Astrocyte of the hippocampus (primary cell): Measurements from ENCODE around the gene DDAH2.
"Not testable (repeated sequence)": the region's sequence is repeated elsewhere in the genome, so short reads cannot be mapped to it uniquely, and the experiment has no call there.

Experiments used
- DNase-seq: peaks from one replicate; pipeline ENCODE4 v3.0.0; 2011; ENCODE audit warnings: low read depth, low spot score

DDAH2 gene

DNA sequence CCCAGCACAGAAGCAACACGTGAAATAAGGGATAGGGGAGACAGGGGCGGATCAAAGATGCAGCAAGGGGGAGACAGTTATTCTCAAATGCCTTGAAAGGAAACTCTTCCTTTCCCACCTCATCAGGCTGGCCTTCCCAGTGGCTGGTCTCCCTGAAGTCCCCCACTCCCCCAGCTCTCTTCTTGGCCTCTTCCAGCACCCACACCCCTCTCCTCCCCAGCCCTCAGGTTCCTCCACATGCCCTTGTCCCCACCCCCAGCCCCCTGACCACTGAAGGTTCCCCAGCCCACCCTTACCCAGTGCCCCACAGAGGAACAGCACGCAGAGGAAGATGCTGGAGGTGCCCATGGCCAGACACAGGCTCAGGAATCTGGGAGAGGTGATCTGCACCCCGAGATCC lies 15.6 kb downstream of the DDAH2 start:
- DNase-seq: no peak

DNA sequence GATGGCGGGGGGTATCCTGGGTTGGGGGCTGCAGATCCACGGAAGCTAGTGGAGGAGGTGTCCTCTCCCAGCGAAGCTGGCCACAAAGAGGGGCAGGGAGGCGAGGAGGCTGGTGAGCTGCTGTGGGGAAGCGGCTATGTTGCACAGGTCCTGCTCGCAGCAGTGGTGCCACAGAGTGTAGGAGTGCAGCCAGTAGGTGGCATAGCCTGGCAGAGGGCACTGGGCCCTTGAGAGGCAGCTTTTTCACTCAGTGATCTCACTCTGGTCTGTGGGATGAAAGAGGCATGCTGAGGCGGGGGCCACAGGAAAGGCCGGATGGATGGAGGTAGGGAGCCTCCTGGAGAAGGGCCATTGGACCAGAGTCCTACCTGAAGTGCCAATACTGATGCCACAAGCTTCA lies 16.8 kb downstream of the DDAH2 start:
- DNase-seq: no peak

DNA sequence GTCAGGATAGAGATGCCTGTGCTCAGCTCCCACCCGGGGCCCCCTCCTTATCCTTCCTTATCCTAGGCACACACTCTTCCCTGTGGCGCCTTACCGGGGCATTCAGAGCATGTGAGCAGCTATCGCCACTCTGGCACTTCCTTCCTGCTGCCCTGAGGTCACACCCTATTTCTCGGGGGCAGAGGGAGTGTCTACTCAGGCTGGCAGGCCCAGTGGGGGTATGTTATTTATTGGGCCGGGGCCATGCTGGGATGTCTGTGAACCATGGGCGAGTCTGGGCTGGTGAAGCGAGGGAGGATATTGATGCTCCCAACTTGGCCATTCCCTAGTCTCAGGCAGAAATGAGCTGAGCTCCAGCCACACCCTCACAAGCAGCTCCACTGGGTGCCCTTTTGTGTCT lies 17.9 kb downstream of the DDAH2 start:
- no peak for DNase-seq

DNA sequence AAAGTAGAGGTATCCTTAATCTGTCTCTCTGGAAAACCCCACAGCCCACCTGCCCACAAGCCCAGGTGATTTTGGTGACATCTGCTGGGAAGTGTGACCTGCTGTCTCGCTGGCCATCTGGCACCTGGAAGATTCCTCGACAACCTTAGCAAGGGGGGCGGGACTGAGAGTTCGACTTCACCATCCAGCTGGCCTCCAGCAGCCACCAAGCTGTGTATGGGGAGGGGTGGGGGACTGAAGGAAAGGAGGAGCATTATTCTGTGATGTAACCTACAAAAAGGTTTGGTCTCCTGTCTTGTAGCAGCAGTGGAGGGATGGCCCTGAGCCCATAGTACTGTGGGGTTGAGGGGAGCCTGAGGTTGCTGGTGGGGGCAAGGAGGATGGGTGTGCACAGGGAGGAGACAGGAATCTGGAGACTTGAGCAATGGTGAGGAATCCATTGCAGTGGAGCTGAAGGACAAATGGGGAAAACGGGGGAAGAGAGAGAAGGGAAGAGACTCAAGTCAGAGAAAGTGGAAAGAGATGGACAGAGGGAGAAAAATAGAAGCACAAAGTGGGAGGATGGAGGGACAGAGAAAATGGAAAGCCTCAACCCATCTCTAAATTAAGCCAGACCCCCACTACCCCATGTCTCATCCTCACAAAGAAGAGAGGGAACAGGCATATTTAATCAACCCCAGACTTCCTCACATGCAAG lies 18.4 kb downstream of the DDAH2 start:
- no peak for DNase-seq

DNA sequence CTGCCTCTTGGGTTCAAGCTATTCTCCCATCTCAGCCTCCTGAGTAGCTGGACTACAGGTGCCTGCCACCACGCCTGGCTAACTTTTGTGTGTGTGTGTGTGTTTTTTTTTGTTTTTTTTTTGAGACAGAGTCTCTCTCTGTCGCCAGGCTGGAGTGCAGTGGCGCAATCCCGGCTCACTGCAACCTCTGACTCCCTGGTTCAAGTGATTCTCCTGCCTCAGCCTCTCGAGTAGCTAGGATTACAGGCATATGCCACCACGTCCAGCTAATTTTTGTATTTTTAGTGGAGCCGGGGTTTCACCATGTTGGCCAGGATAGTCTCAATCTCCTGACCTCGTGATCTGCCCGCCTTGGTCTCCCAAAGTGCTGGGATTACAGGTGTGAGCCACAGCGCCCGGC lies 19.9 kb downstream of the DDAH2 start:
- DNase-seq: not testable (repeated sequence)

DNA sequence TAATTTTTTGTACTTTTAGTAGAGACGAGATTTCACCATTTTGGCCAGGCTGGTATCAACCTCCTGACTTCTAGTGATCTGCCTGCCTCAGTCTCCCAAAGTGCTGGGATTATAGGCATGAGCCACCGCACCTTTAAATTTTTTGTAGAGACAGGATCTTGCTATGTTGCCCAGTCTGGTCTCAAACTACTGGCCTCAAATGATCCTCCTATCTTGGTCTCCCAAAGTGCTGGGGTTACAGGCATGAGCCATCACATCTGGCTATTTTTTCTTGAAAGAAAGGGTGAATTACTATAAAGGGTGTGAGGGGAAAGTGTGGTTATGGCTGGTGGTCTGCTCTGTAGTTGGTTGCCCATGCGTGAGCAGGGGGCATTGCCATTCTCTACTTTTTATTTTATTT lies 20.9 kb downstream of the DDAH2 start:
- no peak for DNase-seq

DNA sequence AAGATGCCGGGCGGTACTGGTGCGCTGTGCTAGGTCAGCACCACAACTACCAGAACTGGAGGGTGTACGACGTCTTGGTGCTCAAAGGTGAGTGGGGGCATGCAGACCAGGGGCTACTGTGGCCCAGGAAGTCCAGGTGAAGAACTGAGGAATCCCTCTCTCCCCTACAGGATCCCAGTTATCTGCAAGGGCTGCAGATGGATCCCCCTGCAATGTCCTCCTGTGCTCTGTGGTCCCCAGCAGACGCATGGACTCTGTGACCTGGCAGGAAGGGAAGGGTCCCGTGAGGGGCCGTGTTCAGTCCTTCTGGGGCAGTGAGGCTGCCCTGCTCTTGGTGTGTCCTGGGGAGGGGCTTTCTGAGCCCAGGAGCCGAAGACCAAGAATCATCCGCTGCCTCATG lies 21.4 kb downstream of the DDAH2 start:
- DNase-seq: no peak

DNA sequence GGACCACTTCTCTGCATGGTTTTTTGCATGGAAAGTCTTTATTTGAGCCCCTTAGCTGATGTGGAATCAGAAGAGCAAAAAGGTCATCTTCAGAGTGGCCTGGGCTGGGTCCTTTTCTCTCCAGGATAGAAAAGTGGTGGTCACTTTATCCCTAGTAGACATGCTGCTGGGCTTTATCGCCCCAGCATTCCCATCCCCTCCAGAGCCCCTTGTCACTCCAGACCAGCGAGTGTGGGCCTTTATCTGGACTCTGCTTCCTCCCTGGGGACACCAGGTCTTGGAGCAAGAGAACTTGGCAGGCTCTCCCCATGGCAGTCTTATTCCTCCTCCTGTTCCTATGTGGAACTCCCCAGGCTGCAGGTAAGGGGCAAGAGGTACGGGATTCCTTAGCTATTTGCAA lies 22.5 kb downstream of the DDAH2 start, which contains the start of gene LY6G6F:
Gene LY6G6F (plus strand): TSS at position 268 of the 400 bp plus-strand sequence. CDS start 41 bp downstream, at position 309.
- DNase-seq: no peak

DNA sequence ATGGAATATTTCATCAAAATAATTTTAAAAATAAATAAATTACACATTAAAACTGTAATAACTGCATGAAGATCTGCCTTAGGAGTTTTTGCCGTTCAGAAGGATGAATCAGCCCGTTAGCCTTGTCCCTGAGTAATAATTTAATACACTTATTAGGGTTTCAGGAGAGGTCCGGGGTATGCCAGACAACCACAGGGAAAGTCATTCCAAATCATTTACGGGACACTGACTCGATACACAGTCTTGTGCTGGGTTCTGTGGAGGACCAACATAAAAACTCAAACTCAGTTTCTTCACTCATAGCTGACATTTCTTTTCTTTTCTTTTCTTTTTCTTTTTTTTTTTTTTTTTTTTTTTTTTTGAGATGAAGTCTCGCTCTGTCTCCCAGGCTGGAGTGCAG lies 23.2 kb downstream of the DDAH2 start:
- DNase-seq: no peak

DNA sequence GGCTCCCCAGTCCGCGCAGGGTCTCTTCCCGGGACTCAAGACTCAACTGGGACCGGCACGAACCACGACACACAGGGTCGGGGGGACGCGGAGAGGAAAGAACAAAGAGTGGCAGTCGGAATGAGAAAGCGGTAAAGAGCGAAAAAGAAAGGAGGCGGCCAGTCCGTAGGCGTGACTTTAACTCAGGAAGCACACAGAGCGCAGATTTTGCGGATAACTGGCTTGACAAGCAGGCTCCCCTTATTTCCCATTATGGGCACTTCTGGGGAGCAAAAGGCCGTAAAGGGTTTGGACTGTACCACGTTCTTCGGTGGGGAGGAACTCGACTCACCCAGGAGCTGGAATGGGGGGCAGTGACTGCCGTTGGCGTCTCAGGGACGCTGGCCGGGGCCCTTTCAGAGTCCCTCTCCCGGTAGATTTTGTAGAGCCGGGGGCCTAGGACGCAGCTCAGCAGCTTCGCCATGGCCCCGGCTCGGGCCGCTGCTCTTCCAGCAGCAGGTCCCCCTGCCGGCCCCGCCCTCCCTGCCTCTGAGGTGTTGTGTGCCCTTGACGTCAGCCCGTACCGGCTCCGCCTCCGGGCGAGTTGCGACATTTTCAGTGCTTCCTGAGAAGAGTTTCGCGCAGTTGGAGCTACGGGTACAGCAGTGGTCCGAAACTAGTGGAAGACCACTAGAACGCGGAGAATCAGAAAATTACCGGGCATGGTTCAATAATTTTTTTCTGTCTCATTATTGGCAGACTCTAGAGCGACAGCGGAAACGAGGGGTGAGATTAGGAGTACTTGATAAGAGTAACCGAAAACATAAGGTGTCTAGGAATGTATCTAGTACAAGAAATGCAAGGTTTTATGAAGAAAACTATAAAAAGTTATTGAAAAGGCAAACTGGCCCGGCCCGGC lies 26.0 kb downstream of the DDAH2 start, which contains the start of gene ABHD16A:
Gene ABHD16A (minus strand): TSS at position 506 of the 898 bp plus-strand sequence. CDS start 43 bp downstream, at position 463.
- DNase-seq: peak; percentile 99

DNA sequence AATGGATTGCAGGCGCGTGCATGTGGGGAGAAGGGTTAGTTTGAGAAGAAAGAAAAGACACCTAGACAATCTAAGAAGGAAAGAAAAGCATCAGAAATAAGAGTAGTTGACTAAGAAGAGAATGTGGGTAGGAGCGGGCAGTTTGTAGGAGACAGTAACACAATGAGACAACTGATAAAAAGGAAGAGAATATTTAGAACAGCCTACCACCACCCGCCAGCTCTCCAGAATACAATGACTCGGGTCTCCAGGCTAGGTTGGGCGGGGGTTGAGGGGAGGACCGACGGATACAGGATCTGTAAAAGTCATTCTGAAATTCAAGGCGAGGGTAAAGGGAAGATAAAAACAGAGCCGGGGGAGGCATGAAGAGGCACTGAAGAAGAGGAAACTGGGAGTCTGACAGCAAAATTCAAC lies 26.7 kb downstream of the DDAH2 start:
- DNase-seq: no peak

DNA sequence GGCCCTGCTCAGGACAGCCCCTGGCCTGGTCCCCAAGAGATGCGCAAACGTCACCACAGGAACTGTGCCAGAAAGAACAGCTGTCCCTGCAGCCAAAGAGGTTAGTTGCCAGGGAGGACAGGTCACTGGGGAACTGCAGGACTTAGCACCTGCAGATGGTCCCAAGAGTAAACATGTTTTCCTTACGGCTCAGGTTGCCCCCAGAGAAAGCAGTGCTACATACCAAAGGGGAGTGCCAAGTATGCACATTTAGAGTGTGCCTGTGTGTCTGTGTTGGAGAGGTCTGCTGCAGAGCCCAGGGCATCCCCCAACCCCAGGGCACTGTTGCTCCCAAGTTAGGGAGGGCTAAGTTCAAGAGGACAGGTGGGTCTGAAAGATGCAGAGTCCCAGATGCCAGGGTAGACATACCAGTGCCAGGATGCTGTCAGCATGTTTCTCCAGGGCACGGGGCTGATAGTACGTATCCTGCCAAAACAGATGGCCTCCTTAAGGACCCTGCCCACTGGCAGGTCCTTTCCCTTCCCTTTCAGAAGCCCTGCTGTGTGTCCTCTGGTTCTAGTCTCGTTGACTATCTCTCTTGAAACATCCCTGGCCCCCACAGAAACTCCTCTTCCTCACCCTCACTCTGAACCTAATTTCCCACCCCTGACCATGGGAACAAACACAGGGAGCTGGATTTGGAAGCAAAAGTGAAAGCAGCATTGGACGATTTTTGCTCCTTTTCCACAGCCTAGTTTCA lies 27.3 kb downstream of the DDAH2 start:
- peak; percentile 41 for DNase-seq

DNA sequence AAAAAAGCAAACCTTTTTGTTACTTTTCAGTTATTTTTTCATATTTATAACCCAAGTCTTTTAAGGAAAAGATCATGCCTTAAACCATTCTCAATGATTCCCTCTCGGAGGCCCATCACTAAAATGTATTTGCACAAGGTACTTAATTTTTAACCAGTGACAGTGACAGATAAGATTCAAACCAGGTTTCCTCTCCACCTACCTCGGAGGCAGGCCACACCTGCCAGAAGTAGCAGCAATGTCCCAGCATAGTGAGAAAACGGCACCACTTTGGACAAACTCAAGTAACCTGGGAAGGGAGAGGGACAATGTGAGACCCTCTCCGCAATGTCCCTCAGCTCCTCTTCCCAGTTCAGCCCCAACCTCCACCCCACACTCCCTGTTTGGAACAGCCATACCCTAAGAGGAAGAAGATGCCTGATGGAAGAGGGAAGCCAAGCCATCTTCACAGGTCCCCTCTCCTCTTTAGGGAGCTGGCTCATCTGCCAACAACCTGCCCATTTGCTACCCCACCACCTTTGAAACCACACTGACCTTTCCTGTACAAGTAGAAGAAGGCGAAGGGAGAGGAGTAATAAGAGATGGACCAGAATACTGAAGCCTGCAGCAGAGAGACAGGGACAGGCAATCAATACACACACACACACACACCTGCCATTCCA lies 28.2 kb downstream of the DDAH2 start:
- no peak for DNase-seq

DNA sequence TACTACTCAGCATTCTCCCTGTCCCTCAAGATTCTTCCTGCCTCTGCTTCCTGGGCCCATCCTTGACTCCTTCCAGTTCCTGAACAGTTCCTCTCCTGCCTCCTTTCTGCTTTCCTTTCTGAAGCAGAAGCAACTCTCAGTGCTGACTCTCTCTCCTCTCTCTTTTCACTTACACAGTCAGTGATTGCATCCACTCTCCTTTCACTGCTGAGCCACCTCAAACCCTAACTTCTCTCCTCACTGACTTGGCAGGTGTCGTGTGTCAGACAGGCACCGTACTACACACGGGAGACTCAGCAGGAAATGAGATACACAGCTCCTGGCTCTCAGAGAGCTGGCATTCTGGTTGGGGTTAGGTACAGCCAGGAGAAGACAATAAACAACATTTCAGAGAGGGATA lies 31.5 kb downstream of the DDAH2 start:
- DNase-seq: no peak

DNA sequence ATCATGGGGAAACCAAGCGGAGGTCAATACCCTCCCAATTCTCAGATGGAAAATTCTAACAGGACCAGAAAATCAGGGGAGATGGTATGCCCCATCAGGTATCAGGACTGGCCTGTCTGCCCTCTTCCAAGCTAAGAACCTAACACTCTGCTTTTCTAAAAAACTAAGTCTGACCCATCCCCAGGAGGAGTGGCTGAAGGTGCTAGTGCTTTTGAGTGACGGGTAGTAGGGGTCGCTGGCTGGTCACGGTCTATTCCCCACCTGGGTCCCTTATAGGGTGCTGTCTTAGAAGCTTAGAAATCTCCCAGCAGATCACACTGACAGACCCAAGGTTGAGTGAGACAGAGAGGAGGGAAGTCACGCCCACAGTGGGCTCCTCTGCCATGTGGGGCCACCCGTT lies 35.6 kb downstream of the DDAH2 start:
- no peak for DNase-seq

DNA sequence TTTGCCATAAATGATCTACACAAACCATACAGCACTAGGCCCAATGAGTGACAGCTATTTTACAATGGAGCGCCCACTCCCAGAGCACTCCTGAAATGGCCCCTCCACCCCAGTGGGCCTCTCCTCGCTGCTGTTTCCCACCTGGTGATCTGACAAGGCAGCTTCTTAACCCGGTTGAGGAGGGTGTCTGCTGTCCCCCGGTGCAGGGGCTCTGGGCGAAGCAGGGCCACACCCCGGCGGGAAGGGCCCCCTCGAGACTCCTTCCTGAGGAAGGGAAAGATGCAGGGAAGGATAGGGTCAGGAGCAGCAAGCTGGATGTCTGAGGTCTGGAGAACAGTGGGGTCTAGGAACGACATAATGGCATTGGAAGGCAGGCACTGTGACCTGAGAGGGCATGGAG lies 36.2 kb downstream of the DDAH2 start:
- DNase-seq: no peak

DNA sequence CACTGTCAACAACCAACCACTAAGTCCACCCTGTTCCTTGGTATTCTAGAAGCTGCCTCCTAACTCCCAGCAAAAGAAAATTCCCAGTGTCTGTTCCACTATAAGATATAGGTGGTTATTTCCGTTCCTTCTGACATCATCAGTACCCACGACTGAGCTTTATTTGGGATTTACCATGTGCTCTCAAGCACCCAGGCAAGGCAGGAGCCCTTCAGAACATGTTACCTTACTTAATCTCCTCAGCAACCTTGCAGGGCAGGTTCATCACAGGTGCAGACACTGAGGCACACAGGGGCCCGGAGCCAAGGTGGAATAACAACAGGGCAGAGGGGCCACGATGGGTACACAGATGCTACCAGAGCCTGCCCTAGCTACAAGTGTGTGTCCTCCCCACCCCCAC lies 36.7 kb downstream of the DDAH2 start:
- no peak for DNase-seq

DNA sequence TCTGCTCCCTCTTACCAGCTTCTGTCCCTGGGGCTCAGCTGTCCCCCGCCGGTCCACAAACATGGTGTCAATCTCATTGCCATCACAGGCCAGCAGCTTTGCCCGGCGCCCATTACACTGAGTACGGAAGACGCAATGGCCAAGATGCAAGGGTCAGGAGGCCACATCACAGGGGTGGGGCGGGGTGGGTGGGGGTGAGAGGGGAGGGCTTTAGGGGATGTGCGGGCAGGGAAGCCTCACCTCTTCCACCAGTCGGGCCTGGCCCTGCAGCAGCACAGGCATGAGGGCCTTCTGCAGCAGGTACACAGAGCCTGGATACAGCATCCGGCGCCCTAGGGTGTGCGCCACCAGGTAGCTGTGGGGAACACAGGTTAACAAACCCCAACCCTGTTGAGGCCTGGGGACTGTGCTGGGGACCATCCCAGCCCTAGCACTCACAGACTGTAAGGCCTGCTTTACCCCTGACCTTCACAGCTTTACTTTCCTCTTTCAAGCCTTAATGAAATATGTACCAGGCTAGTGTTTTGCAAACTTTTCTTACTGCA lies 37.5 kb downstream of the DDAH2 start:
- DNase-seq: no peak

DNA sequence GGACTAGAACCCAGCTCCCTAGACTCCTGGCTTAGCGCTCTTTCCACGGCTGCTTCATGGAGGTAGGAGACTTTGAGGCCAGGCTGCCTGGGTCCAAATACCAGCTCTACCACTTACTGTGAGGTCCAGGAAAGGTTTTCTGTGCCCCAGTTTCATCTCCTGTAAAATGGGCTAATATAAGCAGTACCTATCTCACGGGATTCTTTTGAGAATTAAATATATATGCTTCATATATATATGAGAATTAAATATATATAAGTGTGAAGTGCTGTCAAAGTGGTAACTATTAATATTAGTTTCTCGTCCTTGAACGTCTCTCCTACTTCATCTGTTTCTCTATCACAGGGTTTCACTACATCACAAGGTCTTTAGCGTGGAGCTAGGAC lies 38.0 kb downstream of the DDAH2 start:
- DNase-seq: no peak

DNA sequence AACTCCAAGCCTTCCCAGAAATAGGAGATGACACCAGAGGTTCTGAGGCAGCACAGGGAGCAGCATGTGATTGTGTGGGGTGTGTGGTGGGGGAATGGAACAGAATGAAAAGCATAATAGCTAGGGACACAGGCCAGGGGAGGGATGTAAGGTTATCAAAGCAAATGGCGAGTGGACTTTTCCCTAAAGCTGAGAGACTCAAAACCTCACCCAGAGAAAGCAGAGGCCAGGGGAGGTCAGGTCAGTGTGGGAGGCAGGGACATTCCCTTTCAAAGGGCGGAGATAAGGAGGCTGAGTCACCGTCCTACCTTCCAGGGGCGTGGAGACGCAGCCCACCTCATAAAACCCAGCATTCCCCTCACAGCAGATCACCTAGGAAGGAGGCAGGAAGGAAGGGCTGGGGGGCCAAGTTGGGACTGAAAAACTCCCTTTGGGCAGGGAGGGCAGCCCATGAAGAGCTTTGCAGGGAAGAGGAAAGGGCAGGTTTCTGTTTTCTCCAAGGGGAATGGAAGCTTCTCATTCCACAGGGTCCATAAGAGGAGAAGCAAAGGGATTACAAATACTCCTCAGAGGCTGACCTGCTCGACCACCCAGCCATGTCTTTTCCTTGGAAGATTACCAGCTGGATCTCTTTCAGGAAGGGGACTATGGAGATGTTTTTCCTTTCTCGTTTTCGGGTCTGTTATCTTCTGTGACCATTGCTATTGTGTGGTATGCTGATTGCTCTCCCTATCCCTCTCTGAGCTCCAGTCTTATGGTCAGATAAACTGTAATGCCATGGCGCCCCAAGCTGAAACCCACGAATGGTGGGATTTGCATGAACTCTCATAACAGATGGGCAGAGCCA lies 38.6 kb downstream of the DDAH2 start:
- DNase-seq: no peak
